Measurements from ENCODE around the gene PDE4B. TPM values are rescaled to one million over a fixed set of nuclear protein-coding genes. Genes with fewer than 3 reads are reported as not detected.

Gene PDE4B
- total RNA-seq, 1 donor from 2014 or later = 0.29 TPM

GRCh38 chr1:66335125-66335524, 542.4 kb downstream of the PDE4B start:
- peaks cover 13% of the 10 kb centered on the region for H3K4me1 Mint-ChIP-seq (ENCODE audit: low read depth)
- H3K9me3 Mint-ChIP-seq (ENCODE audit: low read depth) = no peaks in the 10 kb centered on the region
- H3K4me3 Mint-ChIP-seq (ENCODE audit: low read depth) = no peak overlapping the region
- DNase-seq (ENCODE audit: low spot score, unreplicated experiment) = no peak
- H3K27me3 Mint-ChIP-seq = peaks cover 49% of the 10 kb centered on the region
- no peak for TF ChIP-seq CTCF (IDR thresholded peaks at IDR 0.05; ENCODE audit: unreplicated experiment)
- no peak overlapping the region for H3K27ac Mint-ChIP-seq
- H3K36me3 Mint-ChIP-seq (ENCODE audit: insufficient read depth) = no peaks in the 10 kb centered on the region

GRCh38 chr1:66335859-66336640, 543.4 kb downstream of the PDE4B start:
- no peak for DNase-seq (ENCODE audit: low spot score, unreplicated experiment)
- Mint-ChIP-seq H3K9me3 (ENCODE audit: low read depth) (no peaks in the 10 kb centered on the region), H3K4me1 (ENCODE audit: low read depth) (peaks cover 13% of the 10 kb centered on the region), H3K36me3 (ENCODE audit: insufficient read depth) (no peaks in the 10 kb centered on the region), H3K27ac (no peak overlapping the region), H3K4me3 (ENCODE audit: low read depth) (no peak overlapping the region), H3K27me3 (peaks cover 43% of the 10 kb centered on the region)
- TF ChIP-seq CTCF (IDR thresholded peaks at IDR 0.05; ENCODE audit: unreplicated experiment) = no peak

DNA sequence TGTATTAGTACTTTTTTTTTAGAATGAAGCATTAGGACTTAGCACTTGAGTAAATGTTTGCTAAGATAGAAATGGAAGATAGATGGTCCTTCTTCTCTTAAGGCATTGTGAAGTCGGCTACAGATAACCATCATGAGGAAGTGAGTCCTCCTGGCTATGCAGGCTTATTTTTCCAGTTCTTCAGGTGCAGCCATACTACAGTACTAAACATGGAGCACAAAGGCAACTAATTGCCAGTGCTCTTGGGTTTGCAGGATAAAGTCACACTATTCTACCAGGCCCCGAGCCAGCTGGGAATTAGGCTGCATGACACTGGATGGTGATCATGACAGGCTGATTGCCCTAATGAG, 543.9 kb downstream of the PDE4B start:
- no peak overlapping the region for H3K4me3 Mint-ChIP-seq (ENCODE audit: low read depth)
- H3K27me3 Mint-ChIP-seq = peaks cover 42% of the 10 kb centered on the region
- no peak overlapping the region for H3K27ac Mint-ChIP-seq
- peaks cover 12% of the 10 kb centered on the region for H3K4me1 Mint-ChIP-seq (ENCODE audit: low read depth)
- H3K36me3 Mint-ChIP-seq (ENCODE audit: insufficient read depth) = no peaks in the 10 kb centered on the region
- no peak for TF ChIP-seq CTCF (IDR thresholded peaks at IDR 0.05; ENCODE audit: unreplicated experiment)
- no peaks in the 10 kb centered on the region for H3K9me3 Mint-ChIP-seq (ENCODE audit: low read depth)
- no peak for DNase-seq (ENCODE audit: low spot score, unreplicated experiment)

- DNase-seq (ENCODE audit: low spot score, unreplicated experiment) = no peak
- H3K4me3 Mint-ChIP-seq (ENCODE audit: low read depth) = no peak overlapping the region
- H3K27ac Mint-ChIP-seq = no peak overlapping the region
- no peak for TF ChIP-seq CTCF (IDR thresholded peaks at IDR 0.05; ENCODE audit: unreplicated experiment)
- no peaks in the 10 kb centered on the region for H3K36me3 Mint-ChIP-seq (ENCODE audit: insufficient read depth)
- peaks cover 6% of the 10 kb centered on the region for H3K4me1 Mint-ChIP-seq (ENCODE audit: low read depth)
- H3K27me3 Mint-ChIP-seq = peaks cover 35% of the 10 kb centered on the region
- H3K9me3 Mint-ChIP-seq (ENCODE audit: low read depth) = no peaks in the 10 kb centered on the region
These were observed 544.6 kb downstream of the PDE4B start for GRCh38 chr1:66337249-66337648.

GRCh38 chr1:66339944-66340343, 547.2 kb downstream of the PDE4B start:
- Mint-ChIP-seq H3K4me3 (ENCODE audit: low read depth) (no peak overlapping the region), H3K36me3 (ENCODE audit: insufficient read depth) (no peaks in the 10 kb centered on the region), H3K9me3 (ENCODE audit: low read depth) (no peaks in the 10 kb centered on the region), H3K4me1 (ENCODE audit: low read depth) (no peaks in the 10 kb centered on the region), H3K27ac (no peak overlapping the region), H3K27me3 (peaks cover 14% of the 10 kb centered on the region)
- TF ChIP-seq CTCF (IDR thresholded peaks at IDR 0.05; ENCODE audit: unreplicated experiment) = no peak
- DNase-seq (ENCODE audit: low spot score, unreplicated experiment) = no peak

Data from progenitor cell of endocrine pancreas (in vitro differentiated cells).